ENCODE results near the gene WDR38.

WDR38 gene

DNA sequence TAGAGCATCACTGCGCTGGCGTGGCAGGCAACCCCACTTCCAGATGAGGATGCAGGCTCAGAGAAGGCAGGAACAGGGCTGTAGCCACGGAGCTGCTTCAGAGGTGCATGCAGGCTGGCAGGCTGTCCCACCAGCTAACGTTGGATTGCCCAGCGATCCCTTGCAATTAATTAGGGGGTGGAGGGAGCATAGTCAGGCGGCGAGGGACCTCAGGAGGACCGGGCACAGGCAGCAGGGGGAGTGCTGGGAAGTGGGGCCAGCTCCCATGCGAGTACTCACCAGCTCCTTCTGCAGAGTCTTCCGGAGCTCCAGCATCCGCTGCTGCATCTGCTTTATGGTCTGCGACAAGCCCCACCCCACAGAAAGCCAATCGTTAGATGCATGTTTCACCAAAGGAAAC is 29.0 kb downstream of the WDR38 start:
- DNase-seq (ENCODE audit: low read depth), result no peak

DNA sequence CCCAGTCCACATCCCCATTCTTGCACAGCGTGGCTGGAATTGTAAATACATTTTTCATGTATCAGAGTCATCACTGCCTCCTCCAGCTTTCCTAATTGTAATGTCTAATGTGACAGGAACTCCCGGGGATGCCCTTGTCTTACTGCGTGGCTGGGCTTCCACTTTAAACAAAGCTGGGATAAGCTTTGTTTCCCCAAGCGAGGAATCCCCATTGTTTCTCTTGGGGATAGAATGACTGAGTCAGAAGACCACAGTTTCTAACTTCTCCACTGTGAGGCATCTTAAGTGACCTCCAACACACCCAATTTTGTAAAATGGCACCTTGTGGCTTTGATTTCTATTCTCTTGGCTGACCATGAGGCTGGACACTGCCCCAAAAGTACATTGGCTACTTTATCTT is 31.1 kb downstream of the WDR38 start:
- no peak for DNase-seq (ENCODE audit: low read depth)

DNA sequence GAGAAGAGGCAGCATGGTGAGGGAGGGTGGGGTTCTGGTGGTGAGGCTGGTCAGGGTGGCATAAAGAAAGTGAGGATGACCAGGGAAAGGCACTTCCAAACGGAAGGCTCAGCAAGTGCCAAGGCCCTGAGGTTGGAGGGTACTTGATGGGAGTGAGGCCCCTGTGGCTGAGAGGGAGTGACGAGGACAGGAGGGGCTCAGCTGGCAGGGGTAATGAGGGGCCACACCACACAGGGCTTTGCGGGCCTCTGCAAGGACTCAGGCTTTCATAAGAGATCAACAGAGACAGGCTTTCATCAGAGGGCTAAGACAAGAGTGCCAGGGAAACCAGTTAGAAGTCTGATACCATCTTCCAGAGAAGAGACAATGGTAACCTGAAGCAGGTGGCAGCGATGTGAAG is 32.3 kb downstream of the WDR38 start:
- DNase-seq (ENCODE audit: low read depth), result no peak

DNA sequence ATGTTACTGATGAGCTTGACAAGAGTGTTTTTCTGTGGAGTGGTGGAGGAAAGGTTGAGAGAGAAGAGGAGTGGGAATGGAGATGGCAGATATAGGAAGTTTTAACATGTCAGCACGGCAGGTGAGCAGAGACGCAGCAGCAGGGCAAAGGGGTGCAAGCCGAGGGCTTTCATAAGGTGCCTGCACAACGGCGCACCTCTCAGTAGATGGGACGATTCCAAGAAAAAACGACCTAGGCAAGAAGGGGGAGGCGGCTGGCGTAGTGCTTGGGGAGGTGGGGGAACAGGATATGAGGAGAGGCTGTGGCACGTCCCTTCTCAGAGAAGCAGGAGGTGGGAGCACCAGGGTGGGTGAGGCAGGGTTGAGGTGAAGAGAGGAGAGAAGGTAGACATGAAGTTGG is 33.2 kb downstream of the WDR38 start:
- DNase-seq (ENCODE audit: low read depth), result no peak

DNA sequence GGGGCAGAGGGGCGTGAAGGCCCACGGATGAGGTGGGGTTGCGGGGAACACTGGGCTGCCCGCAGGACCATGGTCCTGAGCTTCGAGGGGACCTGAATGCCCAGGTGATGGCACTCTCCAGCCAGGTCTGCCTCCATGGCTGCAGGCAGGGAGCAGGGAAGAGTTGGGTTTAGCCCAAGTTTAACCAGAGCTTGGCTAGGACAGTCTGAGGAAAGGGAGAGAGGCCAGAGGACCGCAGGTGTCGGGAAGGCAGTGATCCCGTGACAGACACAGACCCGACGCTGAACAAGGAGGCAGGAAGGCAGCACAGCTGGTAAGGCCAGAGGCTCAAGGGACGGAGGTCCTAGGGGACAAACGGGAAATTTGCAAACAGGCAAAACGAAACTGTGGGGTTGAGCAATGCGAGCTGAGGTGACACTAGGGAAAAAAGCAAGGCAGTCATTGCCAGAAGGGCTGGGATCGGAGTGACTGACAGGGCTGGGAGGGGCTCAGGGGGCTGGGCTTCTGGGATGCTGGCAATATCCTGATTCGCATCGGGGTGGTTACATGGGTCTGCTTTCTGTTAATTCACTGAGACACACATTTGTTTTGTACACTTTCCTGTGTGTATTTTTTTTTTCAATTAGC is 33.7 kb downstream of the WDR38 start:
- no peak for DNase-seq (ENCODE audit: low read depth)

DNA sequence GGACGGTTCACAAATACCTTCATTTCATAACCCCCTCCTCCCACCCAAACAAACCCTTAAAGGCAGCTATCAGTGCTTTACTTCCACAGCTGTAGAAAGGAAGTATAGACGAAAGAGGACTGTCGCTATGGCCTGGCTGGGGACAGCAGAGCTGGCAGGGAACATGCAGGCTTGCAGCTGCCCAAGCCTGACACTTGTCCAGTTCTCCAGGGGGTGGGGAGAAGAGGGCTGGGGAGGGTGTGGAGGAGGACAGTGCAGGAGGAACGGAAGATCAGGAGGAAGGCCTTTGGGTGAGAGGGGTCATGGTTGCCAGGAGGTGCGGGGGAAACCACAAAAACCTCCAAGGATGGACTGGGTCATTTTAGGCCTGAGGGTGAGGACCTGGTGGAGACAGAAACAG is 34.6 kb downstream of the WDR38 start:
- no peak for DNase-seq (ENCODE audit: low read depth)

DNA sequence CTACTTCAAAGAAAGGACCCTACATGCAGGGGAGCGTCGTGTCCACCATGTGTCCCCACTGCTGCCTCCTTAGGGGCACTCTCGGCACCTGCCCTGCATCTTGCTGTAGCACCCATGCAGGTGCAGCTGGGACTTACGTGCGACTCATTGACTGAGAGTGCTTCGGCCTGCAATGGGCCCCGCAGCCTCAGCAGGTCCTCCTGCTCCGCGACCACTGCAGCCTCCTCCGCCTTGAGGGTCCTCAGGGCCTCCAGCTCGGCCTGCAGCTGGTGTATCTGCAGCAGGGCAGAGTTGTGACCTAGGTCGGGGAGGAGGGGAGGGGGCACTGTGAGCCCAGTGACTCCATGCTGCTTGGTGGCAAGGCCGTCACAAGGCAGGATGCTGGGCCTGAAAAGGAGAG is 35.7 kb downstream of the WDR38 start:
- DNase-seq (ENCODE audit: low read depth), result no peak

DNA sequence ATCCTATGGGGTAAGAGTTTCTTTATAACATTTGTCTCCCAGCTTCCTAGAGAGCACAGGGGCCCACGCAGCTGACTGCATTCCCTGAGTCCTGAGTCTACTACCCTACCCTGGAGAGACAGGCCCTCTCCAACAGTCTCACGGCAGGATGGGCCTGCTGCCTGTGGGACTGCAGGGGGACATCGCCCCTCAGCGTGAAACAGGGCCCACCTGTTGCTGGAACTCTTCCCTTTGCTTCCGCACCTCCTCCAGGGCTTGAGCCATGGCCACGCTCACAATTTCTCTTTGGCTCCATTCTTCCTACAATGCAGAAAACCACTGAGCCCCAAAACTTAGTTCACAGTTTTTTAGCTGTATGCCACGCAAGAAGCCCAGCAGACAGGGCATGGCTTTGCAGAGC is 36.9 kb downstream of the WDR38 start:
- no peak for DNase-seq (ENCODE audit: low read depth)

DNA sequence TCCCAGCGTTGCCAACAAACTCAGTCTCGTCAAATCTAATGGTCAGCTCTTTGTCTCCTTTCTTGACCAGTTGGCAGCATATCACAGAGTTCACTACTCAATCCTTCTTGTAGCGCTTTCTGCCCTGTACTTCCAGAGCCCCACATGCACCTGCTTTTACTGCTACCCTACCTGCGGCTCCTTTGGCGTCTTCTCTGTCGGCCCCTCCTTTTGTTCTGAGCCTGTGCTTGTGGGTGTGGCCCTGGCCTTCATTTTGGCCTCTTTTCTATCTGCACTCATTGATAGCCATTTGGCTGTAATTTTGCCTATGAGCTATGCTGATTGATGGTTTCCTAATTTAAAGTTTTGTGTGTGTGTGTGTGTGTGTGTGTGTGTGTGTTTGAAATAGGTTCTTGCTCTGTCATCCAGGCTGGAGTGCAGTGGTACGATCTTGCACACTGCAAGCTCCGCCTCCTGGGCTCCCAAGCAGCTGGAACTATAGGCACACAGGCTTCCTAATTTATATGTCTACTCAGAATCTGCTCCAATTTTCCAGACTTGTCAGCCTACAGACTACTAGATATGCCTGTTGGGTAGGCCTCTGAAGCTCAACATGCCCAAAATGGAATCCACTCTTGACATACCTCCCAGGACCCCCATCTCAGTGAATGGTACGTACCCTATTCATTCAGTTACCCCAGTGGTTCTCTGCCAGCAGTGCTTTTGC is 40.9 kb downstream of the WDR38 start:
- no peak for DNase-seq (ENCODE audit: low read depth)

DNA sequence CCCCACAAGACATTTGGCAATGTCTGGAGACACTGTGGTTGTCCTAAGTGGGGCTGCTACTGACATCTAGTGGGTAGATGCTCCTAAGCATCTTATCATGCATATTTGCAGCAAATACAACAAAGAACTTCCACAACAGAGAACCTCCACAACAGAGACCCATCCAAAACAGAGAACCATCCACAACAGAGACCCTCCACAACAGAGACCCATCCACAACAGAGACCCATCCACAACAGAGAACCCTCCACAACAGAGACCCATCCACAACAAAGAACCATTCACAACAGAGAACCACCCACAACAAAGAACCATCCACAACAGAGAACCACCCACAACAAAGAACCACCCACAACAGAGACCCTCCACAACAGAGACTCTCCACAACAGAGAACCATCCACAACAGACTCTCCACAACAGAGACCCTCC is 41.5 kb downstream of the WDR38 start:
- DNase-seq (ENCODE audit: low read depth), result no peak

DNA sequence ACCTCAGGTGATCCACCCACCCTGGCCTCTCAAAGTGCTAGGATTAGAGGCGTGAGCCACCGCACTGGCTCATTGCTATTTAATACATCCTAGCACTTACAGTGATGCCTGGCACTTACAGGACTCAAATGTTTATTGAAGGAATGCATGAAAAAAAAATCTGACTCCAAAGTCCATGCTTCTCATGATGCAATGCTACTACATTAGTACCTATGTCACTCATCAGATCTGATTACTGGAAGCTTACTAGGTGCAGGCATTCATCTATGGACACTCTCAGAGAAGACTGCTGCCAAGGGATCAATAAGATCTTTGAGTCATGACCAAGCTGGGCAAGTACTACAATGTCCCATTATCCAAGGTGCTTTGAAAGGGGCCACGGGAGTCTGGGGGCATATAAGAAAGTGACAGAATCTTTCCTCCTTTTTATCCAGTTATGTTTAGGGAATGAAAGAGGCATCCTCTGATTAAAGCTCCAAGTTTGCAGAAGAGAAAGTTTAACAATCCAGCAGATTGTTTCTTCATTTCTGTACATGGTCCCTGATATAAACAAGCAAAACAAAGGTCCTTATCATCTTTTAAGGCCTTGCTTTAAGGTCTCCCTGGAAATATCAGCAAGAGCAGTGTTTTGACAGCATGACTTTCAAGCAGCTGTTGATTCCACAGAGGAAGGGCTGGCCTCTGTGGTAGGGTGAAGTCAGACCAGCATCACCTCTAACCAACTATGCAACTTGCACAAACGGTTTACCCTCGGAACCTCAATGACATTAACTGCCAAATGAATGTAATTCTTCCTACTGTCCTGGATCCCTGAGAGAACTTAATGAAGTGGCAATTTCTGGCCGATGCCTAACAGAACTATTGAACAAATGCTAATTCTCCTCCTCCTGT is 44.6 kb downstream of the WDR38 start:
- DNase-seq (ENCODE audit: low read depth), result no peak

DNA sequence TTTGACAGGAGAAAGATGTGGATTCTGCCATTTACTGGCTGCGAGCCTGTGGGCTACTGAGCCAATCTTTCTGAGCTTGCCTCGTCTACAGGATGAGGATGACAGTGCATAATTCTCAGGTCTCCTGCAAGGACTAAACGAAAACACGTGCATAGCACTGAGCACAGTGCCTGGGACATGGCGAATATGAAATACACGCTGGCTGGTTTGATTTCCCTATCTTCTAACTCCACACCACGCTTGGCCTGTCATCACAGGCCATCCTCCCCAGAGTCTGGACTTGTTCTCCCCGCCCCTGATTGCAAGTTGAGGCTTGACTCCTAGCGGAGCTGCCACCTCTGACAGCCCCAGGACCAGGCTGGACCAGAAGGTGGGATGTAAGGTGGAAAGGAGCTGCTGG is 46.6 kb downstream of the WDR38 start:
- no peak for DNase-seq (ENCODE audit: low read depth)

DNA sequence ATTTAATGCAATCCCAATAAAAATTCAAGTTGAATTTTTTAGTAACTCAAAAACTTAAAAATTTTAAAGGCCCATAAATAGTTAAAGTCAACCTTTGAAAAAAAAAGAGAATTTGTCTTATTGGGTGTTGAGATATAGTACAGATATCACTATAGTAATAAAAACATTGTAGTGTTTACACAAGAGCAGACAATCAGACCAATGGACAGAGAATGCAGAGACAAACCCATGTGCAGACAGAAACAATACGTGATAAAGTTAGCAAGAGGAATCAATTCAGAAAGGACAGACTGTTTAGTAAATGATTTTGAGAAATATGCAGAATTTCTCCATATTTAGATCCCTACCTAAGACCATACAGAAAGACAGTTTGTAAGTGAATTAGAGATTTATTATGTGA is 53.7 kb downstream of the WDR38 start:
- no peak for DNase-seq (ENCODE audit: low read depth)

Measured in stimulated activated CD8-positive, alpha-beta memory T cell treated with anti-CD3 and anti-CD28 coated beads, Interleukin-15, amount 100 ng/mL, for 1 hour (primary cell).